Vagina (tissue), 2 donors: ENCODE results near the gene TULP4. TPM values are rescaled to one million over a fixed set of nuclear protein-coding genes. Genes with fewer than 3 reads are reported as not detected.

Source experiments
- DNase-seq, 2 donors: peaks; one replicate each; pipeline ENCODE4 v3.0.0-alpha.2; 2017; ENCODE audit errors: extremely low spot score in 2 of 2
- H3K27ac ChIP-seq: fragments of 200-600 bp; sonication (generic); one replicate; pipeline ENCODE4 v1.5.1; 2019
- H3K27me3 ChIP-seq: fragments of 200-600 bp; sonication (generic); one replicate; pipeline ENCODE4 v1.5.1; 2019
- H3K36me3 ChIP-seq, 2 donors: fragments of 200-600 bp; sonication (generic); one replicate each; pipeline ENCODE4 v1.5.1; 2017 to 2019
- H3K4me1 ChIP-seq: fragments of 200-600 bp; sonication (generic); one replicate; pipeline ENCODE4 v1.5.1; 2019
- H3K4me3 ChIP-seq, 2 donors: fragments of 200-600 bp; sonication (generic); 1 replicate in 1 of 2; 2 replicates in 1 of 2; pipeline ENCODE4 v1.5.1; 2016 to 2019
- H3K9me3 ChIP-seq: fragments of 200-600 bp; sonication (generic); one replicate; pipeline ENCODE4 v1.5.1; 2019
- CTCF ChIP-seq, 3 experiments: fragments of 450-650 bp in 2 of 3; fragments of 200-600 bp in 1 of 3; sonication (generic) in 1 of 3; IDR thresholded peaks; one replicate each; pipeline ENCODE4 v1.5.1; 2017 to 2019; ENCODE audit warnings: antibody characterized with exemption in 3 of 3, mild to moderate bottlenecking in 2 of 3, moderate library complexity in 2 of 3
- POLR2A ChIP-seq, 2 donors: fragments of 450-650 bp; IDR thresholded peaks; one replicate each; pipeline ENCODE4 v1.6.1; 2017; ENCODE audit warnings: antibody characterized with exemption in 2 of 2, mild to moderate bottlenecking in 2 of 2, moderate library complexity in 2 of 2
- POLR2AphosphoS5 ChIP-seq, 2 donors: sonication (generic); formaldehyde crosslinking; IDR thresholded peaks; one replicate each; pipeline ENCODE4 v1.9.0; 2017; ENCODE audit warnings: antibody characterized with exemption in 2 of 2, mild to moderate bottlenecking in 2 of 2, low read depth in 1 of 2; ENCODE audit not compliant: insufficient read depth in 1 of 2
- intact Hi-C: fragments of 100-400 bp; cut with DNase I; formaldehyde crosslinking; loops from one replicate; pipeline ENCODE4 v1.15.1; 2023
- total RNA-seq: library from RNA; depleted of rRNA; stranded (reverse); fragments of >200 nt; gene quantifications from one replicate; pipeline ENCODE4 v1.2.3, GENCODE V29; 2016

Gene TULP4
- total RNA-seq, 1 donor from 2014 or later, result 79.8 TPM

- peak in 1 of 2 donors; percentile 19 for DNase-seq
- Histone ChIP-seq H3K9me3 (no peaks in the 10 kb centered on the region), H3K4me1 (no peaks in the 10 kb centered on the region), H3K27ac (no peak overlapping the region), H3K36me3 (no peaks in the 10 kb centered on the region), H3K4me3 (no peak overlapping the region), H3K27me3 (no peaks in the 10 kb centered on the region)
- intact Hi-C loops, result no loop called here
- TF ChIP-seq POLR2AphosphoS5 (IDR thresholded peaks at IDR 0.05; ENCODE audit: insufficient read depth in 1 of 2, low read depth in 1 of 2) (no peak), POLR2A (IDR thresholded peaks at IDR 0.05) (no peak), CTCF (IDR thresholded peaks at IDR 0.05) (no peak)
Measured at GRCh38 chr6:158528826-158529225, 216.6 kb downstream of the TULP4 start.

DNA sequence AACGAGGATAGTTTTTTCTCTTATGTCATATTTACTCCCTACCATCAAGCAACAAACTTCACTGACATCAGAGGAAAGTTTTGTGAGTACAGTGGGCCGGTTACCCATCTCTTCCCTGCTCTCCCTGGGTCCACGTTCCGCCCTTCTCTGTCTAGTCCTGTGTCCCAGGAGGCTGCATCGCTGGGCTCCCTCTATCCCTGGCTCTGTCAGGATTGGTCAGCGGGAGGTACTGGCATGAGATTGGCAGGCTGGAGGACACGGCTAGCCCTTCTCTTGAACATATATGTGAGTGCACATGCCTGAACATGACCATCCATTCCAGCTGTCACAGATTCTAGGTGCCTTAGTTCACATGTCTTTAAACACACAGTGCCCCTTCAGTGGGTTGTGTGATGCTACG, 217.4 kb downstream of the TULP4 start:
- Histone ChIP-seq H3K27me3 (no peaks in the 10 kb centered on the region), H3K4me3 (no peak overlapping the region), H3K36me3 (no peaks in the 10 kb centered on the region), H3K4me1 (no peaks in the 10 kb centered on the region), H3K27ac (no peak overlapping the region), H3K9me3 (no peaks in the 10 kb centered on the region)
- peak; percentile 52 to 54 for DNase-seq
- TF ChIP-seq POLR2A (IDR thresholded peaks at IDR 0.05) (no peak), POLR2AphosphoS5 (IDR thresholded peaks at IDR 0.05; ENCODE audit: insufficient read depth in 1 of 2, low read depth in 1 of 2) (no peak), CTCF (IDR thresholded peaks at IDR 0.05) (no peak)
- intact Hi-C loops, result no loop called here

DNA sequence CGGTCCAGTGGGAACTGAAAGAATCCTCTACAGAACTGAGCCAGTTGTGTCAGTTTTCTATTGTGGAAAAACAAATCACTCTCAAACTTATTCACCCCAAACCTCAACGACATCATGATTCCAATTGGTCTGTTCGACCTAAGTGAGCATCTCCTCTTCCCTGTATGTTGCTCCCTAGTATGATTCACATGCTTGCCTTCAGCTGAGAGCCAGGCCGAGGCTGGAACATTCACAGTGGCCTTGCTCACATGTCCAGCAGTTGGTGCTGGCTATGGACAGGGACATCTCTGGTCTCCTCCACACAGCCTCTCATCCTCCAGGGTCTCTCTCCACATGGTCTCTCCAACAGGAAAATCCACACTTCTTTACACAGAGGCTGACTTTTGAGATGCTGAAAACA, 219.3 kb downstream of the TULP4 start:
- DNase-seq, result peak in 1 of 2 donors; percentile 49
- Histone ChIP-seq H3K9me3 (no peaks in the 10 kb centered on the region), H3K27ac (no peak overlapping the region), H3K4me3 (no peak overlapping the region), H3K27me3 (no peaks in the 10 kb centered on the region), H3K4me1 (peaks cover 6% of the 10 kb centered on the region), H3K36me3 (no peaks in the 10 kb centered on the region)
- intact Hi-C loops, result no loop called here
- TF ChIP-seq POLR2AphosphoS5 (IDR thresholded peaks at IDR 0.05; ENCODE audit: insufficient read depth in 1 of 2, low read depth in 1 of 2) (no peak), CTCF (IDR thresholded peaks at IDR 0.05) (no peak), POLR2A (IDR thresholded peaks at IDR 0.05) (no peak)

DNA sequence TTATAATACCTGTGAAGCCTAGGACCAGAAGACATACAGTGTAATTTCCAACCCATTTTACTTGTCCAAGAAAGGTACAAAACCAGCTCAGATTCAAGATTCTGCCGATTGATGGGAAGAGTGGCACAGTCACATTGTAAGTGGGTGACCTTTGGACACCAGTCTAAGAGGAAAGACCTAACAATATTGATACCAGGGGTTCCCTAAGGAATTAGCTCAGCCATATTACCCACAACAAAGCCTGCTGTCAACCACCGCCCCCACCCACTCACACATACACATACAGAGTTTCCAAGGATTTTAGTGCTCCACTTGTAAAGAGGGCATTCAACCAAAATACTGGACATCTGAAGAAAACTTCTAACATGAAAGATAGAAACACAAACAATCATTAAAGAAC, 219.7 kb downstream of the TULP4 start:
- no peaks in the 10 kb centered on the region for H3K36me3 ChIP-seq
- no peak overlapping the region for H3K27ac ChIP-seq
- H3K4me3 ChIP-seq, result no peak overlapping the region
- no peaks in the 10 kb centered on the region for H3K9me3 ChIP-seq
- no peaks in the 10 kb centered on the region for H3K27me3 ChIP-seq
- peaks cover 10% of the 10 kb centered on the region for H3K4me1 ChIP-seq
- TF ChIP-seq POLR2AphosphoS5 (IDR thresholded peaks at IDR 0.05; ENCODE audit: insufficient read depth in 1 of 2, low read depth in 1 of 2) (no peak), CTCF (IDR thresholded peaks at IDR 0.05) (no peak), POLR2A (IDR thresholded peaks at IDR 0.05) (no peak)
- intact Hi-C loops, result no loop called here
- peak in 1 of 2 donors; percentile 58 for DNase-seq

GRCh38 chr6:158536084-158536890, 224.0 kb downstream of the TULP4 start:
- peak overlapping the region; percentile 35 to 47 for H3K4me3 ChIP-seq
- no peak for TF ChIP-seq POLR2AphosphoS5 (IDR thresholded peaks at IDR 0.05; ENCODE audit: insufficient read depth in 1 of 2, low read depth in 1 of 2)
- no peak for TF ChIP-seq POLR2A (IDR thresholded peaks at IDR 0.05)
- TF ChIP-seq CTCF (IDR thresholded peaks at IDR 0.05), result no peak
- no peaks in the 10 kb centered on the region for H3K36me3 ChIP-seq
- peak; percentile 60 to 72 for DNase-seq
- no peaks in the 10 kb centered on the region for H3K27me3 ChIP-seq
- peaks cover 14% of the 10 kb centered on the region for H3K4me1 ChIP-seq
- no peaks in the 10 kb centered on the region for H3K9me3 ChIP-seq
- H3K27ac ChIP-seq, result no peak overlapping the region
- intact Hi-C loops, result no loop called here
